ENCODE measurements around the gene WWOX. TPM values are rescaled to one million over a fixed set of nuclear protein-coding genes. Genes with fewer than 3 reads are reported as not detected.

Gene WWOX
- total and polyA plus RNA-seq, 10 donors = 5.9 to 90.3 (median 26.4) TPM

GRCh38 chr16:78574571-78574970 is 475.1 kb downstream of the WWOX start:
- intact Hi-C loops (cut with DNase I; ENCODE audit: low total_unique reads) = no loop called here
- no peaks in the 10 kb centered on the region for H3K36me3 ChIP-seq
- no peak overlapping the region for H3K27ac ChIP-seq
- DNase-seq = no peak
- peaks cover 0 to 16% (median 0%) of the 10 kb centered on the region in 6 donors for H3K4me1 ChIP-seq
- TF ChIP-seq POLR2AphosphoS5 (IDR thresholded peaks at IDR 0.05) (no peak), POLR2A (IDR thresholded peaks at IDR 0.05) (no peak)
- TF ChIP-seq, protein P1, sequence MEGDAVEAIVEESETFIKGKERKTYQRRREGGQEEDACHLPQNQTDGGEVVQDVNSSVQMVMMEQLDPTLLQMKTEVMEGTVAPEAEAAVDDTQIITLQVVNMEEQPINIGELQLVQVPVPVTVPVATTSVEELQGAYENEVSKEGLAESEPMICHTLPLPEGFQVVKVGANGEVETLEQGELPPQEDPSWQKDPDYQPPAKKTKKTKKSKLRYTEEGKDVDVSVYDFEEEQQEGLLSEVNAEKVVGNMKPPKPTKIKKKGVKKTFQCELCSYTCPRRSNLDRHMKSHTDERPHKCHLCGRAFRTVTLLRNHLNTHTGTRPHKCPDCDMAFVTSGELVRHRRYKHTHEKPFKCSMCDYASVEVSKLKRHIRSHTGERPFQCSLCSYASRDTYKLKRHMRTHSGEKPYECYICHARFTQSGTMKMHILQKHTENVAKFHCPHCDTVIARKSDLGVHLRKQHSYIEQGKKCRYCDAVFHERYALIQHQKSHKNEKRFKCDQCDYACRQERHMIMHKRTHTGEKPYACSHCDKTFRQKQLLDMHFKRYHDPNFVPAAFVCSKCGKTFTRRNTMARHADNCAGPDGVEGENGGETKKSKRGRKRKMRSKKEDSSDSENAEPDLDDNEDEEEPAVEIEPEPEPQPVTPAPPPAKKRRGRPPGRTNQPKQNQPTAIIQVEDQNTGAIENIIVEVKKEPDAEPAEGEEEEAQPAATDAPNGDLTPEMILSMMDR (IDR thresholded peaks at IDR 0.05 in 8 of 11, conservative IDR thresholded peaks at IDR 0.05 in 3 of 11) = no peak
- H3K27me3 ChIP-seq (replicated peaks in 1 of 7) = no peaks in the 10 kb centered on the region
- peaks cover 0 to 8% (median 0%) of the 10 kb centered on the region in 8 donors for H3K9me3 ChIP-seq
- WGBS, 5 donors = 85 to 90% (median 88%) methylated on average over 2 of the region's 2 CpGs
- H3K4me3 ChIP-seq = no peak overlapping the region

- TF ChIP-seq POLR2A (IDR thresholded peaks at IDR 0.05) (no peak), POLR2AphosphoS5 (IDR thresholded peaks at IDR 0.05) (no peak)
- TF ChIP-seq, protein P1 (IDR thresholded peaks at IDR 0.05 in 8 of 11, conservative IDR thresholded peaks at IDR 0.05 in 3 of 11) = no peak
- Histone ChIP-seq H3K27me3 (replicated peaks in 1 of 7) (no peaks in the 10 kb centered on the region), H3K9me3 (peaks cover 0 to 8% (median 0%) of the 10 kb centered on the region in 8 donors), H3K4me1 (peaks cover 0 to 3% (median 0%) of the 10 kb centered on the region in 6 donors), H3K27ac (peak overlapping the region in 6 of 8 donors; percentile 2 to 60 (median 41)), H3K36me3 (no peaks in the 10 kb centered on the region), H3K4me3 (no peak overlapping the region)
- intact Hi-C loops (cut with DNase I; ENCODE audit: low total_unique reads) = no loop called here
- DNase-seq = no peak
Observed at GRCh38 chr16:78576941-78577340, 477.5 kb downstream of the WWOX start.

GRCh38 chr16:78577630-78578029 is 478.2 kb downstream of the WWOX start:
- H3K4me3 ChIP-seq = no peak overlapping the region
- intact Hi-C loops (cut with DNase I; ENCODE audit: low total_unique reads) = no loop called here
- H3K36me3 ChIP-seq = no peaks in the 10 kb centered on the region
- peaks cover 0 to 3% (median 0%) of the 10 kb centered on the region in 6 donors for H3K4me1 ChIP-seq
- peak overlapping the region in 7 of 8 donors; percentile 7 to 60 (median 36) for H3K27ac ChIP-seq
- no peak for DNase-seq
- 62 to 80% (median 66%) methylated on average over 6 of the region's 6 CpGs for WGBS, 5 donors
- peak in 1 of 3 donors; percentile 31 for TF ChIP-seq POLR2AphosphoS5 (IDR thresholded peaks at IDR 0.05)
- TF ChIP-seq, protein P1 (IDR thresholded peaks at IDR 0.05 in 8 of 11, conservative IDR thresholded peaks at IDR 0.05 in 3 of 11) = peak in 1 of 11 experiments; percentile 9
- no peak for TF ChIP-seq POLR2A (IDR thresholded peaks at IDR 0.05)
- H3K9me3 ChIP-seq = peaks cover 0 to 8% (median 0%) of the 10 kb centered on the region in 8 donors
- no peaks in the 10 kb centered on the region for H3K27me3 ChIP-seq (replicated peaks in 1 of 7)

- H3K4me3 ChIP-seq = no peak overlapping the region
- DNase-seq = no peak
- H3K36me3 ChIP-seq = no peaks in the 10 kb centered on the region
- TF ChIP-seq, protein P1 (IDR thresholded peaks at IDR 0.05 in 8 of 11, conservative IDR thresholded peaks at IDR 0.05 in 3 of 11) = no peak
- TF ChIP-seq POLR2A (IDR thresholded peaks at IDR 0.05) (no peak), POLR2AphosphoS5 (IDR thresholded peaks at IDR 0.05) (no peak)
- no peak overlapping the region for H3K27ac ChIP-seq
- H3K9me3 ChIP-seq = peaks cover 0 to 3% (median 0%) of the 10 kb centered on the region in 8 donors
- peaks cover 0 to 3% (median 0%) of the 10 kb centered on the region in 6 donors for H3K4me1 ChIP-seq
- WGBS, 5 donors = 76 to 91% (median 82%) methylated on average over 7 of the region's 7 CpGs
- intact Hi-C loops (cut with DNase I; ENCODE audit: low total_unique reads) = no loop called here
- no peaks in the 10 kb centered on the region for H3K27me3 ChIP-seq (replicated peaks in 1 of 7)
Observed at GRCh38 chr16:78579020-78579419, 479.6 kb downstream of the WWOX start.
